Stimulated activated CD8-positive, alpha-beta memory T cell treated with anti-CD3 and anti-CD28 coated beads, Interleukin-4, amount 100 ng/mL, for 24 hours (primary cell): ENCODE measurements around the gene WDR81.

ENCODE experiments used
- DNase-seq: peaks from one replicate; pipeline ENCODE4 v3.0.0-alpha.2; 2020; ENCODE audit warnings: low read depth

The WDR81 gene

DNA sequence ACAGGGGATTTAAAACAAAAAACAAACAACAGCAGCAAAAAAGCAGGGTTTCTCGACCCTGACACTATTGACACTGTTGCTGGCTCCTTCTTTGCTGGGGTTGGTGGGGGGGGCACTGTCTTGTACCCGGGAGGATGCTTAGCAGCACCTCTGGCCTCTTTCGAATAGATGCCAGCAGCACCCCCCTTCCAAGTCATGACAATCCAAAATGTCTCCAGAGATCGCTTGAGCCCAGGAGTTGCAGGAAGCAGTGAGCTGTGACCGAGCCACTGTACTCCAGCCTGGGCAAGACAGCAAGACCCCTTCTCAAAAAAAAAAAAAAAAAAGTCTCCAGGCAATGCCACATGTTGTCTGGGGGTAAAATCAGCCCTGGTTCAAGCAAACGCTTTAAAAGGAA, 57.7 kb downstream of the WDR81 start:
- no peak for DNase-seq

- DNase-seq, result no peak
These were observed 58.8 kb downstream of the WDR81 start for GRCh38 chr17:1783271-1783670.

- no peak for DNase-seq
These were observed 59.5 kb downstream of the WDR81 start for GRCh38 chr17:1783834-1784611.

- DNase-seq, result no peak
These were observed 61.4 kb downstream of the WDR81 start for GRCh38 chr17:1785930-1786329.

- DNase-seq, result no peak
These were observed 62.2 kb downstream of the WDR81 start for GRCh38 chr17:1786708-1787107.

- DNase-seq, result no peak
These were observed 62.9 kb downstream of the WDR81 start for GRCh38 chr17:1787301-1787902.
